Endodermal cell (in vitro differentiated cells): ENCODE measurements around the gene CRACR2B. TPM values are rescaled to one million over a fixed set of nuclear protein-coding genes. Genes with fewer than 3 reads are reported as not detected.

Experiments used
- DNase-seq: peaks from one replicate; pipeline ENCODE4 v3.0.0-alpha.2; 2017
- H3K27ac ChIP-seq: 2 replicates; pipeline ENCODE4 v1.5.1; 2013; ENCODE audit warnings: mild to moderate bottlenecking, low read depth, low read length, moderate library complexity
- H3K27me3 ChIP-seq: 2 replicates; pipeline ENCODE4 v1.6.1; 2013; ENCODE audit warnings: mild to moderate bottlenecking, low read length, moderate library complexity; ENCODE audit not compliant: insufficient read depth, control insufficient read depth, poor library complexity, severe bottlenecking
- H3K36me3 ChIP-seq: 2 replicates; pipeline ENCODE4 v1.7.0; 2013; ENCODE audit warnings: mild to moderate bottlenecking, low read length, moderate library complexity; ENCODE audit not compliant: control insufficient read depth, insufficient read depth
- H3K4me1 ChIP-seq: one replicate; pipeline ENCODE4 v1.7.0; 2013; ENCODE audit warnings: low read length; ENCODE audit not compliant: control insufficient read depth, insufficient read depth
- H3K4me3 ChIP-seq: 2 replicates; pipeline ENCODE4 v1.5.1; 2013; ENCODE audit warnings: mild to moderate bottlenecking, low read length, moderate library complexity
- H3K9ac ChIP-seq: 2 replicates; pipeline ENCODE4 v1.6.1; 2013; ENCODE audit warnings: mild to moderate bottlenecking, low read length, moderate library complexity; ENCODE audit not compliant: poor library complexity, severe bottlenecking; ENCODE audit errors: extremely low read depth
- H3K9me3 ChIP-seq: 2 replicates; pipeline ENCODE4 v1.6.1; 2013; ENCODE audit warnings: mild to moderate bottlenecking, low read length, moderate library complexity; ENCODE audit not compliant: control insufficient read depth
- H3K27ac Mint-ChIP-seq: 2 replicates; pipeline ENCODE4 v1.8.0; 2020; ENCODE audit warnings: mixed read lengths
- H3K27me3 Mint-ChIP-seq: 2 replicates; pipeline ENCODE4 v1.8.0; 2021; ENCODE audit warnings: mild to moderate bottlenecking, mixed read lengths; ENCODE audit not compliant: insufficient read depth
- H3K36me3 Mint-ChIP-seq: 2 replicates; pipeline ENCODE4 v1.8.0; 2020; ENCODE audit warnings: low read depth, mixed read lengths
- H3K4me1 Mint-ChIP-seq: 2 replicates; pipeline ENCODE4 v1.8.0; 2020; ENCODE audit warnings: mixed read lengths
- H3K4me3 Mint-ChIP-seq: 2 replicates; pipeline ENCODE4 v1.8.0; 2020; ENCODE audit warnings: mild to moderate bottlenecking, moderate library complexity, mixed read lengths
- H3K9me3 Mint-ChIP-seq: 2 replicates; pipeline ENCODE4 v1.8.0; 2020; ENCODE audit warnings: mild to moderate bottlenecking, mixed read lengths
- WGBS, 2 experiments: methylation state at CpG; one replicate each; pipeline versions ENCODE4 v1.1.5 to v1.1.7; 2013; ENCODE audit warnings: missing lambda C conversion rate in 2 of 2, mixed read lengths in 1 of 2; ENCODE audit not compliant: insufficient coverage in 1 of 2, insufficient read length in 1 of 2; 5-methylcytosine and 5-hydroxymethylcytosine counted together
- long read RNA-seq, 4 experiments: library from polyadenylated mRNA in 2 of 4; library from RNA in 1 of 4; library from capped mRNA in 1 of 4; stranded (forward) in 3 of 4; unstranded in 1 of 4; transcript quantifications; one replicate each; pipeline ENCODE4 v2.0.0, GENCODE V29; 2020 to 2021; ENCODE audit warnings: inconsistent platforms in 1 of 4
- polyA plus RNA-seq, 2 experiments: library from polyadenylated mRNA; stranded (reverse); fragments of 50-300 nt; gene quantifications; one replicate each; pipeline ENCODE4 v1.2.3, GENCODE V29; 2013
- total RNA-seq, 2 donors: library from RNA; stranded (reverse); fragmentation: NEBNext Ultra II Directional in 1 of 2; extraction: Animal tissue kit (Norgen Biotek cat#: 25700) in 1 of 2; gene quantifications; 2 replicates in 1 of 2; 3 replicates in 1 of 2; pipeline ENCODE4 v1.2.1, GENCODE V29; 2021
- TF ChIP-seq, protein P1 (sequence below): fragments of 200-600 bp; sonication (generic); conservative IDR thresholded peaks from 2 replicates; pipeline ENCODE4 v1.5.0; 2021; ENCODE audit warnings: antibody characterized with exemption, mild to moderate bottlenecking

Gene CRACR2B
- total RNA-seq = 10 to 100 TPM; 22.3 to 28.1 TPM
- 9.0 TPM for polyA plus RNA-seq (2013, experiment 1 of 2)
- 6.2 TPM for polyA plus RNA-seq (2013, experiment 2 of 2)
- long read RNA-seq, experiment 1, partial matches to known transcripts = 2 of 8 reads
- long read RNA-seq, experiment 1, other reads (novel, unspliced or antisense) = 1 of 8 reads
- long read RNA-seq, experiment 2, partial matches to known transcripts = 4 of 30 reads
- long read RNA-seq, experiment 2, other reads (novel, unspliced or antisense) = 24 of 30 reads
- long read RNA-seq, experiment 3, partial matches to known transcripts = 6 of 67 reads
- long read RNA-seq, experiment 3, other reads (novel, unspliced or antisense) = 55 of 67 reads
- long read RNA-seq, experiment 4, partial matches to known transcripts = 3 of 9 reads
- long read RNA-seq, experiment 4, other reads (novel, unspliced or antisense) = 1 of 9 reads

DNA sequence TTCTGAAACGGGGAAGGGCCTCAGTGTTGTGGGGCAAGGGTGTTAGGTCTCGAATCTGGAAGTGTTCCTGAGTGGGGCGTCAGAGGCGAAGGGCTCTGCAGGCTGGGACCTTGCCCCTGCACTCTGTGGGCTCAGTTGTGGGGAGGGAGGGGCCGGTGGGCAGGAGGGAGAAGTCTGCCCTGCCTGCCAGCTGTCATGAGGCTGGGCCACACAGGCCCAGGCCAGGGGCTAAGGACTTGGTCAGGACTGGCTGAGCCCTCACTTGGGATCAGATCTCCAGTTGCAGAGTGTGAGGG, at the start of gene CRACR2B:
CRACR2B (plus strand) TSS at position 23 of the 296 bp plus-strand sequence. CDS start 689 bp downstream, outside the sequence.
- no peaks in the 10 kb centered on the region for H3K9me3 ChIP-seq
- H3K36me3 ChIP-seq = no peaks in the 10 kb centered on the region
- Mint-ChIP-seq H3K27me3 (peaks cover 50% of the 10 kb centered on the region), H3K36me3 (peaks cover 9% of the 10 kb centered on the region), H3K9me3 (no peaks in the 10 kb centered on the region), H3K4me3 (peak within 1 kb of the TSS; percentile 69), H3K27ac (peak within 1 kb of the TSS; percentile 90), H3K4me1 (peaks cover 24% of the 10 kb centered on the region)
- peak within 1 kb of the TSS; percentile 49 for H3K27ac ChIP-seq
- no peak within 1 kb of the TSS for H3K9ac ChIP-seq
- H3K4me3 ChIP-seq = peak within 1 kb of the TSS; percentile 68
- H3K27me3 ChIP-seq = peaks cover 66% of the 10 kb centered on the region
- H3K4me1 ChIP-seq = peaks cover 18% of the 10 kb centered on the region
- TF ChIP-seq, protein P1, sequence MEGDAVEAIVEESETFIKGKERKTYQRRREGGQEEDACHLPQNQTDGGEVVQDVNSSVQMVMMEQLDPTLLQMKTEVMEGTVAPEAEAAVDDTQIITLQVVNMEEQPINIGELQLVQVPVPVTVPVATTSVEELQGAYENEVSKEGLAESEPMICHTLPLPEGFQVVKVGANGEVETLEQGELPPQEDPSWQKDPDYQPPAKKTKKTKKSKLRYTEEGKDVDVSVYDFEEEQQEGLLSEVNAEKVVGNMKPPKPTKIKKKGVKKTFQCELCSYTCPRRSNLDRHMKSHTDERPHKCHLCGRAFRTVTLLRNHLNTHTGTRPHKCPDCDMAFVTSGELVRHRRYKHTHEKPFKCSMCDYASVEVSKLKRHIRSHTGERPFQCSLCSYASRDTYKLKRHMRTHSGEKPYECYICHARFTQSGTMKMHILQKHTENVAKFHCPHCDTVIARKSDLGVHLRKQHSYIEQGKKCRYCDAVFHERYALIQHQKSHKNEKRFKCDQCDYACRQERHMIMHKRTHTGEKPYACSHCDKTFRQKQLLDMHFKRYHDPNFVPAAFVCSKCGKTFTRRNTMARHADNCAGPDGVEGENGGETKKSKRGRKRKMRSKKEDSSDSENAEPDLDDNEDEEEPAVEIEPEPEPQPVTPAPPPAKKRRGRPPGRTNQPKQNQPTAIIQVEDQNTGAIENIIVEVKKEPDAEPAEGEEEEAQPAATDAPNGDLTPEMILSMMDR = no peak
- WGBS, 2 experiments = 42 to 54% methylated on average over 4 to 5 of the region's 5 CpGs
- no peak for DNase-seq

DNA sequence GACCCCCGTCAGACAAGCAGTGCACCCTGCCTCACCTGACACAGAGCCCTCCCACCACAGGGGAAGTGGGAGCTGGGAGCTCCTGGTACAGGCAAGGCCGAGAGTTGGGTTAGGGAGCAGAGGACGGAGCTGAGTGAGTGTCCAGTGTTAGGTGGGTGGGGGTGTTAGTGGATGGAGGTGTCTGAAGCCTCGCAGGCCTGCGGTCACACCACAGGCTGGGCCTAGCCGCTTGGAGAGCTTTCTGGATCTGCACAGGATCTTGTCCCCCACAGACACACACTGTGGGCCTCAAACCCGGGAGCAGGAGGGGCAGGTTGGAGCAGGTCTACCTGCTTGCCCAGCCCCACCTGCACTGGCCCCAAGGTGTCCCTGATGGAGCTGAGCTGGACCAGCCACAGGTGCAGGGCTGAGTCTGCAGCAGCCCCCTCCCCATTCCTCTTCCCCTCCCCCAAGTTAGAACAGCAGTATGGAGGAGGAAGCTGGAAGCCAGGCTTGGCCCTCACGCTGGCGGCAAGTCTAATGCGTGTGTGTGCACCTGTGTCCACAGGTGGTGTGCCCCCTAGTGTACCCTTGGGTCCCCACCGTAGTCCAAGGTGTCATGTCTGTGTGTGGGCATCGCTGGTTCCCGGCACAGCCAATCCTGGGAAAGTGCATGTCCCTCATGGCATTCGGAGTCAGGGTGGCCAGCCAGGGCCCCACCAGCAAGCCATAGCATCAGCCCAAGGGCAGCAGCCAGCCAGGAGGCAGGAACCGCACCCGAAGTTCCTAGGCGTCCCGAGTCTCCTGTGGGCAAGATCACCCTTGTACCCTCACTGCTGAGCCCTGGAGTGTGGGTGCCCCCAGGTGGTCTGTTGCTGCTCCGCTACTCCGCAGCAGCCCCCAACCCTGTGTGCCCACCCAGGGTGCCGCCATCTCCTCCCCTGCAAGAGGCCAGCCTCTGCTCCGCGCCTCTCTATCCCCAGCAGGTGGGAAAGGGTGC, 48.5 kb upstream of the CRACR2B start:
- DNase-seq = peak; percentile 45
- 95 to 96% methylated on average over 8 to 23 of the region's 23 CpGs for WGBS, 2 experiments

DNA sequence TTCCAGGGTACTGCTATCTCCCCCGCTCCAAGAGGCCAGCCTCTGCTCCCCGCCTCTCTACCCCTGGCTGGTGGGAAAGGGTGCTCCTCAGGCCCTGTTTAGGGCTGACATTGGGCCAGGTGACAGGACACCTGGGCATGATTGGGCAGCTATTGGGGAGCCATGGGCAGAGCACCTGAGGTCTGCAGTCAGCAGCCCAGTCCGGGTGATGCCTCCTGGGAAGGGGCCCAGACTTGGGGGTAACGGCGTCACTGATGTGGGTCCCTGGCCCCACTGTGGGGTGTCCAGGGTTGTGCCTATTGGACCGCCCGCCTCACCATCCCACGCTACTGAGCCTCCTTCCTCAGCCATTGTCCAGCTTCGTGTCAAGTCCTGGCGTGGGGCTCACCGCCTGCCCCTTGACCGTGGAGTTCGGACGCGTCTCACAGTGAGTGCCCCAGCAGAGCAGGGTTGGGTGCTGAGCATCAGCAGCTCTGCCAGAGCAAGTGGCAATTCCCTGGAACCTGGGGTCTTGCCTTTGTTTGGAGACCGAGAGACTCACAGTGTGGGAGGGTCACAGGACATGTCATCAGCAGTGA, 47.7 kb upstream of the CRACR2B start:
- H3K36me3 Mint-ChIP-seq = peaks cover 17% of the 10 kb centered on the region
- no peaks in the 10 kb centered on the region for H3K27me3 ChIP-seq
- no peaks in the 10 kb centered on the region for H3K9me3 Mint-ChIP-seq
- no peak overlapping the region for H3K27ac ChIP-seq
- TF ChIP-seq, protein P1 = no peak
- H3K4me1 ChIP-seq = peaks cover 8% of the 10 kb centered on the region
- no peak overlapping the region for H3K27ac Mint-ChIP-seq
- no peaks in the 10 kb centered on the region for H3K27me3 Mint-ChIP-seq
- peaks cover 14% of the 10 kb centered on the region for H3K4me1 Mint-ChIP-seq
- 91 to 94% methylated on average over 16 of the region's 16 CpGs for WGBS, 2 experiments
- H3K4me3 ChIP-seq = no peak overlapping the region
- H3K9ac ChIP-seq = no peak overlapping the region
- peaks cover 10% of the 10 kb centered on the region for H3K36me3 ChIP-seq
- H3K9me3 ChIP-seq = no peaks in the 10 kb centered on the region
- H3K4me3 Mint-ChIP-seq = no peak overlapping the region
- DNase-seq = no peak

More for the DNA sequence above, 48.5 kb upstream of the CRACR2B start:
- Mint-ChIP-seq H3K4me1 (peaks cover 14% of the 10 kb centered on the region), H3K27me3 (no peaks in the 10 kb centered on the region), H3K4me3 (peak overlapping the region; percentile 75), H3K36me3 (peaks cover 14% of the 10 kb centered on the region), H3K27ac (no peak overlapping the region), H3K9me3 (no peaks in the 10 kb centered on the region)
- TF ChIP-seq, protein P1 = no peak
- H3K27ac ChIP-seq = no peak overlapping the region
- peaks cover 10% of the 10 kb centered on the region for H3K36me3 ChIP-seq
- H3K4me1 ChIP-seq = peaks cover 8% of the 10 kb centered on the region
- H3K27me3 ChIP-seq = no peaks in the 10 kb centered on the region
- no peak overlapping the region for H3K4me3 ChIP-seq
- H3K9ac ChIP-seq = no peak overlapping the region
- no peaks in the 10 kb centered on the region for H3K9me3 ChIP-seq
